MM.1S (cell line): ENCODE results near the gene DUSP18.

ENCODE experiments used
- CTCF ChIP-seq: fragments of 300-600 bp; sonication (generic); IDR thresholded peaks from 2 replicates; pipeline ENCODE4 v1.5.1; 2016; ENCODE audit warnings: antibody characterized with exemption, low read length, mixed read lengths
- EZH2 ChIP-seq: fragments of 300-600 bp; sonication (generic); optimal IDR thresholded peaks from 2 replicates; pipeline ENCODE3; 2017; ENCODE audit warnings: low read depth, mild to moderate bottlenecking, antibody characterized with exemption, low read length, mixed read lengths

DNA sequence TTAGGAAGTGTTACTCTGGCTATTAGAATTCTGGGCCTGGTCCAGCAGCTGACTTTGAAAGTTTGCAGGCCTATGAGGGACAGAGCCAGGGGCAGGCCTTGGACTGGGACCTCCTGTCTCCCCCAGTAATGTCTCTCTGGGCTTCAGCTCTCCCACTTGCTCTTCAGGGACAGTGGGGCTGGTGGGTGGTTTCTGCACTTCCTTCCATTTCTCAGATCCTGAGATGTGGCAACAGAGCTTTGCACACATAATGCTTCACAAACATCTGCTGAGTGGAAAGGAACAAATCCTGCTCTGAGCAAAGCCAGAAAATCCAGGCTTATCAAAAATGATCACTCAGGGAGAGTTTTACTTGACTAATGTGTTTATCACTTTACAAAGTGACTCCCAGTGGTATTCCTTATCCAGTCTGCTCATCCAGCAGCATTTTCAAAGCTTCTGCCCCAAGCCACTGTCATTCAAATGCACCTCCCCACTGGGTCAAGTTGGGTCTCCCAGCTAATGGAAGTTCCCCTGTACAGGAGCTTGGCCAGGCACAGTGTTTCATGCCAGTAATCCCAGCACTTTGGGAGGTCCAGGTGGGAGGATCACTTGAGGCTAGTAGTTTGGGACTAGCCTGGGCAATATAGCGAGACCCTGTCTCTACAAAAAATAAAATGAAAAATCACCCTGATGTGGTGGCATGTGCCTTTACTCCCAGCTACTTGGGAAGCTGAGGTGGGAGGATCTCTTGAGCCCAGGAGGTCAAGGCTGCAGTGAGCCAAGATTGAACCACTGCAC is 13.5 kb upstream of the DUSP18 start:
- TF ChIP-seq CTCF (no peak), EZH2 (no peak)
